ENCODE measurements around the gene IRAK2.

DNA sequence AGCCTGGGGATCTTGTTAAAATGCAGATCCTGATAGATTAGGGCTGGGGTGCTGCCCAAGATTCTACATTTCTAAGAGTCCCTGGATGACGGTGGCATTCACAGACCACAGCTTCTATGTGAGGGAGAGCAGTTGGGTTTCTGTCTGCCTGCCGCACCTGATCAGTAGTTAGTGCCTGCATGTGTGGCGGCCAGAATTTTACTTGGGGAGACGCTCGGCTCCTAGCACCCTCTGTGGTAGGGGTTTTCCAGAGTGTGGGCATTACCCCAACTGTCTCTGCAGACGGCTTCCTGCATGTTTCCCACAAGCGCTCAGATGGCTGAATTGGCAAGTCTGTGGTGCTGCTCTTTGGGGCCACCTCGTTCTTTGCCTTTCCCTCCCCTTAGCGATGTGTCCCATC lies 119.8 kb downstream of the IRAK2 start:
- TF ChIP-seq CTCF (IDR thresholded peaks at IDR 0.05), result no peak
- no peak for TF ChIP-seq REST (IDR thresholded peaks at IDR 0.05; ENCODE audit: insufficient read depth in 1 of 2, low read depth in 2 of 2, low read length in 1 of 2)
- TF ChIP-seq POLR2AphosphoS5 (IDR thresholded peaks at IDR 0.05; ENCODE audit: low read depth, low read length), result no peak
- no peak for TF ChIP-seq TCF7L2 (IDR thresholded peaks at IDR 0.05; ENCODE audit: low read depth, low read length)

Data from Panc1 (cell line).